Stimulated activated CD8-positive, alpha-beta memory T cell treated with anti-CD3 and anti-CD28 coated beads, Interleukin-12 subunit alpha, Interleukin-12 subunit beta, amount 100 ng/mL, for 24 hours (primary cell): ENCODE results near the gene ANKHD1.

ENCODE experiments used
- DNase-seq: peaks from one replicate; pipeline ENCODE4 v3.0.0-alpha.2; 2020; ENCODE audit errors: extremely low read depth

ANKHD1 gene

DNA sequence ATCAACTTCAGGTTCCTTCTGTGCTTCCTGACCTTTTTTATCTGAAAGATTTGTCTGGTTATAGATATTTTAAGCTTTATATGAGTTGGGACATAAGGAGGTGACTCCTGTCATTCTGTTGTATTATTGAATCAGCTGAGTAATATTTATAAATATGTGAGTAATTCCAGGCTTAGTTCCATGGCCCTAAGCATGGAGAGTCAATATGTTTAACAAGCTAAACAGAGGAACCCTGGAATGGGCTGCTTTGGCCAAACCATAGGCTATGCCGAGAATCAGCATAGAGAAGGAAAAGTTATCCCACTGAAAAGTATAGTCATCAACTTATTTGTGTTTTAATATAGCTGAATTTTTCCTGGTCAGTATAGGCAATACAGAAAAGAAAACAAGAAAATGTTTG lies 138.6 kb downstream of the ANKHD1 start:
- no peak for DNase-seq

DNA sequence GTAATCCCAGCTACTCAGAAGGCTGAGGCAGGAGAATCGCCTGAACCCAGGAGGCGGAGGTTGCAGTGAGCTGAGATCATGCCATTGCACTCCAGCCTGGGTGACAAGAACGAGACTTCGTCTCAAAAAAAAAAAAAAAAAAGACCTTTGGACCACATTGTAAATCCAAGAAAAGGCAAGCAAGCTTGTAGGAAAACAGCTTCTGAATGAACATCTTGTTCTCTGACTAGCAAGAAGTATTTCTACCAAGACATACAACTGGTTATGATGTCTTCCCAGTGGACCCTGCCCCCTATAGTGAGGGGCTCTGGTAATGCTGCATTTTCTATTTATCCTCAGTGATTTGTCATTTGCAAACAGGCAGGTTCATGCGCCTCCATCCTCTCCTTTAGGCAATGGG lies 141.3 kb downstream of the ANKHD1 start:
- no peak for DNase-seq

- no peak for DNase-seq
These were observed 143.4 kb downstream of the ANKHD1 start for GRCh38 chr5:140544986-140545385.

- DNase-seq = no peak
These were observed 144.0 kb downstream of the ANKHD1 start for GRCh38 chr5:140545606-140546005.

DNA sequence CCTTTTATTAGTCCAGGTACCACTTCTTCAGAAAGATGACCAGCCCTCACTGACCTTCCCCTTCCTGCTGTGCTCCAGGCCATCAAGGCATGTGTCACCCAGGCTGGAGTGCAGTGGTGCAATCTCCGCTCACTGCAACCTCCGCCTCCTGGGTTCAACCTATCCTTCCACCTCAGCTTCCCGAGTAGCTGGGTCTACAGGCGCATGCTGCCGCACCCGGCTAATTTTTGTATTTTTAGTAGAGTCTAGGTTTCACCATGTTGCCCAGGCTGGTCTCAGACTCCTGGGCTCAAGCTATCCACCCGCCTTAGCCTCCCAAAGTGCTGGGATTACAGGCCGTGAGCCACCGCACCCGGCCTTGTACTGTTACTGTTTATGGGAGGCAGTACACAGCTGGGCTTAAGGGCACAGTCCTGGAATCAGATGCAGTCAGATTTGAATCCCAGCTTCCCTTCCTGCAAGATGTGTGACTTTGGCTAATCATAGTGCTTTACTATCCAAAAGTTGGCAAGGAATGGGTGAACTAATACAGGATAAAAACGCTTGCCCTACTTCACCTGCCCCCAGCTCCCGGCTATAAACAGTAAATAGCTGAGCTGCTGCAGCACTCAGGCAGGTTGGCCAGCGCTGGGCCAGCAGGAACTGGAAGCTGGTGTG lies 145.3 kb downstream of the ANKHD1 start:
- no peak for DNase-seq

- DNase-seq = peak; percentile 72
These were observed 146.1 kb downstream of the ANKHD1 start, which contains the start of gene EIF4EBP3 for GRCh38 chr5:140547508-140548299. Gene EIF4EBP3 (plus strand): TSS chr5:140547662. CDS start chr5:140547738, 76 bp downstream.

GRCh38 chr5:140548300-140548688 lies 146.7 kb downstream of the ANKHD1 start:
- DNase-seq = no peak

DNA sequence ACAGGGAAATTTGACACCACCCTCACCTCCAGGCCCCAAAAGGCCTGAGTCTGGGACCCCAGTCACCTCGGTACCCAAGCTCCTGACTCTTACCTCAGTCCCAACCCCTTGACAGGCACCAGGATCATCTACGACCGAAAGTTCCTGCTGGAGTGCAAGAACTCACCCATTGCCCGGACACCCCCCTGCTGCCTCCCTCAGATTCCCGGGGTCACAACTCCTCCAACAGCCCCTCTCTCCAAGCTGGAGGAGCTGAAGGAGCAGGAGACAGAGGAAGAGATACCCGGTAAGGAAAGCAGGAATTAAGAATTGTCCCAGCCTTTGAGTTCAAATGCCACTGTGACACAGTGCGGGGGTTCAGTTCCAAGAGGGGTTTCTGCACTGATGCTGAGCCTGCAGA lies 147.2 kb downstream of the ANKHD1 start:
- DNase-seq = no peak

- no peak for DNase-seq
These were observed 147.9 kb downstream of the ANKHD1 start for GRCh38 chr5:140549237-140550144.

- no peak for DNase-seq
These were observed 148.8 kb downstream of the ANKHD1 start for GRCh38 chr5:140550147-140551079.

DNA sequence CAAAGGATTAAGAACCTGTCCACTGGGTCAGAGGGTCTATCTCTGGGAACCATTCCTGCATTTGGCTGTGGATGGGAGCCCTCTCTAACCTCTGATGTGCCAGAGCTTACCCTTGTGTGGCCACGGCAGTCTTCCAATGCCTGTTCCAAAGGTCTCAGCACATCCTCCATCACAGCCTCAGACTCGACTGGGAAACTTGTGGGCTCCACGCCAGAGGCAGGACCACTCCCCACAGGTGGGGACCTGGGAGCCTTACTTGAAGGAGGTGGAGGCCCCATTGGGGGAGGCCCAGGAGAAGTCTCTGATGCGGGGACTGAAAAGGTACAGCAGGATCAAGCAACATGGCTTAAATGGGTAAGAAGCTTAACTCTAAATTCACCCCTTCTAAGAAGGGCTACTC lies 150.2 kb downstream of the ANKHD1 start:
- DNase-seq = no peak

- no peak for DNase-seq
These were observed 152.0 kb downstream of the ANKHD1 start for GRCh38 chr5:140553657-140554056.

DNA sequence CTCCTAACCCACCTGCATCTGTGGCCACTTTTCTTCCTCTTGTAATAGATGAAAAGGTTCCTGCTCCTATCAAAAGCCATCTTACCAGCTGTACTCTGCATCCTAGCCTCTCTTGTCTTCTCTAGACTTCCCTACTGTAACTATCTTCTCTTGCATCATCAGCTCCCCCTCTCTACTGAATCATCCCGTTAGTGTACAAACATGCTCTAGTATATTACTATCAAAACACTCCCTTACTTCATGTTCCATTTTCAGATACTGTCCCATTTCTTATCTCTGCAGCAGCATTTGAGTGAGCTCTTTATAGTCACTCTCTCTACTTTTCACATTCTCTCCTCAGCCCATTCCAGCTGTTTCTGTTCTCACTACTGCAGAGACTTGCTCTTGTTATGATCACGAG lies 152.8 kb downstream of the ANKHD1 start:
- no peak for DNase-seq

- no peak for DNase-seq
These were observed 154.2 kb downstream of the ANKHD1 start for GRCh38 chr5:140555747-140556312.

- no peak for DNase-seq
These were observed 154.8 kb downstream of the ANKHD1 start for GRCh38 chr5:140556438-140556837.

DNA sequence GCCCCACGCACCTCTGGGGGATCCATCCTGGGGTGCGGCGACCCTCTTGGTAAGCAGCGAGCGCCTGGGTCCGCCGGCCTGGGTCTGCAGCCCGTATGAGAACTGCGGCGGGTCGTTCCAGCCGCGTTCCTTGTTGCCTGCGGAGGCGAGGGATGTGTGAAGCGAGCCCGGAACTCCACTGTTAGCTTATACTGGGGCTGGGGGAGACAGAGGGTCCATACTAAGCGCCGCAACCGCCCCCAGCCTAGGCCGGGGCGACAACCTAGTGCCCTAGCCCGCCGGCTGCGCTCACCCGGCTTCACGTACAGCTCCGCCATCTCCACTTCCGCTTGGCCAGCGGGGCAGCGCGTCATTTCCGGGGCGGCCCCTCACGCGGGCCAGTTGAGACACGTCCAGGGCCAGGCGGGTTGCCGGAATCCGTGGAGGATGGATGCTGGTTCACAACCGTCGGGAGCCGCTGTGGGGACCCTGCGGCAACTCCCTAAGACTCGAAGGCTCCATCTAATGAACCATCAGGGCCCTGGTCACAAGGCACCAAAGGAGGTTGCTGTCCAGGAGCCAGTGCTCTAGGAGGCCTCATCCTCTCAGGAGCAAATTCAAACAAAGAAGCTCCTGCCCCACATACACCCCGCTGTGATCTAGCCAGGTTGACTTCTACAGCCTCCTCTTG lies 155.6 kb downstream of the ANKHD1 start, which contains the start of gene SRA1:
Gene SRA1 (minus strand): TSS at position 338 of the 670 bp plus-strand sequence. CDS start 21 bp downstream, at position 317.
- DNase-seq = peak; percentile 68

GRCh38 chr5:140557965-140558364 lies 156.3 kb downstream of the ANKHD1 start:
- no peak for DNase-seq

GRCh38 chr5:140558542-140558941 lies 156.9 kb downstream of the ANKHD1 start:
- no peak for DNase-seq

DNA sequence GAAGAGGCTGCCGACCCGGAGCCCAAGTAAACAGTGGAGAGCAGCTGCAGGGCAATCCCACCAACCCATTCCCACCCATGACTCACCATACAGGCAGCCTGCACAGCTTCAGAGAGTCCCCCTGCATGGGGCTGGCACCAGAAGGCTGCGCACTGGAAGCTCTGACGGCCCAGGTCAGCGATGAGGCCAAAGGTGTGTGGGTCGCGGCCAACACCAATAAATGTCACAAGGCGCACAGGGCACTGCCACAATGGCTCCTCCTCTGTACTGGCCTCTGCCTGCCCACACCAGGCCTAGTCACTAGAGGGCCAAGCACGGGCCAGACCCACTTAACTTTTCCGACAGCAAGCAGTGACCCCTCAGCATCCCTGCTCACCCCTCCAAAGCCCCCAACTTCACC lies 158.6 kb downstream of the ANKHD1 start:
- DNase-seq = no peak
